ENCODE data around the gene NTN3.

DNA sequence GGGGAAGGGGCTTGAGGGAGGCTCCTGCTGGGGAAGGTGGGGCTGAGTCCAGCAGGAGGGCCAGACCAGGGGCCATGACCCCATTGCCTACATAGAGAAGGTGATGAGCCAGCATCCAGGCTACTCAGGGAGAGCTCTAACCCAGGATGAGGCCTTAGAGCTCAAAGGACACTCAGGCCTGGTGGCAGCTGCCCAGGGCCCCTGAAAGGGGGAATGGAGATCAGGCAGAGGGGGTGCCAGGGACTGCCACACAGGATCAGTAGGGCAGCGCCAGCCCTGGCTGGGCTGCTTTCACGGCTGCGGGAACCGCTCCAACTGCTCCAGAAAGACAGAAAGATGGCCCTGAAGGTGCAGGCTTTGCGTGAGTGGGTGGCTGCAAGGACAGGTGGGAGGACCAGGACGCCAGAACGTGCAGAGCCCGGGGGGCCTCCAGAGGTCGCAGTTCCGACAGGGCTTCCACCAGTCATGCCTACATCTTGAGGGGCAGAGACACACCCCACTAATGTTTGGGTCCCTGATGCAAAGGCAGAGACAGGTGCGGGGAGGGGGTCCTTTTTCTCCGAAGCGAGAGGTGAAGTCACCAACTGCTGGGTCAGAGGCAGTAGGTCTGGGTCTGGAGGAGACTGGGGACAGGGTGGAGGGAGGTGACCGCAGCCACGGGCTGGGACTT lies 41.8 kb downstream of the NTN3 start:
- TF ChIP-seq, protein P1, sequence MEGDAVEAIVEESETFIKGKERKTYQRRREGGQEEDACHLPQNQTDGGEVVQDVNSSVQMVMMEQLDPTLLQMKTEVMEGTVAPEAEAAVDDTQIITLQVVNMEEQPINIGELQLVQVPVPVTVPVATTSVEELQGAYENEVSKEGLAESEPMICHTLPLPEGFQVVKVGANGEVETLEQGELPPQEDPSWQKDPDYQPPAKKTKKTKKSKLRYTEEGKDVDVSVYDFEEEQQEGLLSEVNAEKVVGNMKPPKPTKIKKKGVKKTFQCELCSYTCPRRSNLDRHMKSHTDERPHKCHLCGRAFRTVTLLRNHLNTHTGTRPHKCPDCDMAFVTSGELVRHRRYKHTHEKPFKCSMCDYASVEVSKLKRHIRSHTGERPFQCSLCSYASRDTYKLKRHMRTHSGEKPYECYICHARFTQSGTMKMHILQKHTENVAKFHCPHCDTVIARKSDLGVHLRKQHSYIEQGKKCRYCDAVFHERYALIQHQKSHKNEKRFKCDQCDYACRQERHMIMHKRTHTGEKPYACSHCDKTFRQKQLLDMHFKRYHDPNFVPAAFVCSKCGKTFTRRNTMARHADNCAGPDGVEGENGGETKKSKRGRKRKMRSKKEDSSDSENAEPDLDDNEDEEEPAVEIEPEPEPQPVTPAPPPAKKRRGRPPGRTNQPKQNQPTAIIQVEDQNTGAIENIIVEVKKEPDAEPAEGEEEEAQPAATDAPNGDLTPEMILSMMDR (IDR thresholded peaks at IDR 0.05; ENCODE audit: borderline replicate concordance, extremely low read depth, low read length, poor library complexity, severe bottlenecking): peak; percentile 52
- no peak for TF ChIP-seq EZH2 (IDR thresholded peaks at IDR 0.05; ENCODE audit: borderline replicate concordance, low read depth, low read length, severe bottlenecking)
